Glomerular endothelial cell (primary cell): Measurements from ENCODE around the gene ARHGAP15. TPM values are rescaled to one million over a fixed set of nuclear protein-coding genes. Genes with fewer than 3 reads are reported as not detected.

Experiments used
- DNase-seq: peaks from one replicate; pipeline ENCODE4 v3.0.0-alpha.2; 2011; ENCODE audit warnings: low read depth, low spot score; ENCODE audit errors: extremely low read depth
- total RNA-seq: library from RNA; depleted of rRNA; stranded (reverse); fragments of >200 nt; gene quantifications from 2 replicates; pipeline ENCODE4 v1.2.3, GENCODE V29; 2015

Gene ARHGAP15
- total RNA-seq, 1 donor from 2014 or later: not detected

DNA sequence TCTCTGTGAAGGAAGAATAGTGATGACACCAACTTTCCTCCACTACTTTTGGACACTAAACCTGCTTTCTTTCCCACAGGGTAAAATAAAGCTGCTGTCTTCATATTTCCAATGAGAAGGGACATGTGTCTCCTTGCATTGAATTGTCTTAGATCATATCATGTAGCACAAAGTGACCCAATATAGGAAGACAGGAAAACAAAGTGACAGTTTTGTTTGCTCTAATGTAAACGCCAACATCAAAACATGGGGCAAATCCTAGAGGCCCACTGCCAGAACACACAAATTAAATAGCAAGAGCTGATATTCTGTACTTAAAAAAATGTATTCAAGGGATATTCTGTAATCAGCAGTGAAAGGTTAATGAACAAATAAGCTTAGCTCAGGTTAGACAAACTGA, 36.1 kb downstream of the ARHGAP15 start:
- DNase-seq: no peak

- DNase-seq: no peak
Measured at GRCh38 chr2:143169105-143169504, 39.9 kb downstream of the ARHGAP15 start.

DNA sequence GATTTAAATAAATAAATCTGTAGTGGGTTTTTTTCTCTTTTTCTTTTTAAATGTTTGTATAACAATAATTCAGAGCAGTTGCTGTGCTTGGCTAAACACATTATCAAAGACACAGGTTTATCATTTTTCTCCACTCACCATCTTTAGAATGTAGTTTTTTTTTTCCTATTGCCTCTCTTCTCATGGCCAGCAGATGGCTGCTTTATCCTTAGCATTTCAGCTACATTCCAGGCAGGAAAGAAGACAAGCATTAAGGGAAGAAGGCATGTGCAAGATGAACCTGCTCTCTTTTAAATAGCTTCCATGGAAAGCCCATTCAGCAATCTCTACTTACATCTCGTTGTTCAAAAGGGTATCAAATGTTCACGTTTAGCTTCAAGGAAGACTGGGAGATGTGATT, 42.6 kb downstream of the ARHGAP15 start:
- DNase-seq: no peak

- no peak for DNase-seq
Measured at GRCh38 chr2:143175438-143175837, 46.2 kb downstream of the ARHGAP15 start.

- no peak for DNase-seq
Measured at GRCh38 chr2:143176606-143177005, 47.4 kb downstream of the ARHGAP15 start.

DNA sequence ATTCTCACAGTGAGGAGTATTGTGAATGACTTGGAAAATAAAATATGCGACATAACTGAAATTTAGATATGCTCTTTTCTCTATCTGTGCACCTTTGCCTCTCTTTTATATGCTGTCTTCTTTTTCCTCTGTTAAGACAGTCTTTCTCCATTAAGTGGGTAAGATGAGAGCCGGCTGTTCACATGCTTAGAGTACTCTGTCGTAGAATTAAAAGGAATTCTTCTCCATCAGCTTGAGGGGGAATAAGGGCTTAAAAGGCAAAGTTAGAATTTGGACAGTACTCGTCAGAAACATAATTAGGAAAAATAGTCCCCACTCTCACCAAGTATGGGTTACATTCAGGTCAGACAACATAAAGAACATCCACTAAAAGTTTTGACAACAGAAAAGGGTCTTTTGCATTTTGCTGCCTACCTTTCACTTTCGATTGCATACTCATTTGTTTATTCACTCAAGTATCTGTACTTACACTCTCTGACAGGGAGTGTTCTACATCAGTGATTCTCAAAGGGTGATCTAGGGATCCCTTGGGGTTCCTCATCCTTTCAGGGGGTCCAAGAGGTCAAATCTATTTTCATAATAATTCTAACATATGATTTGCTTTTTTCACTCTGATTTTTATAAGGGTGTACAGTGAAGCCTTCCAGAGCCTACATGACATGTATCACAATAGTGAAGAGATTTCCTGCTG, 48.0 kb downstream of the ARHGAP15 start:
- no peak for DNase-seq

- DNase-seq: no peak
Measured at GRCh38 chr2:143181494-143181893, 52.3 kb downstream of the ARHGAP15 start.

DNA sequence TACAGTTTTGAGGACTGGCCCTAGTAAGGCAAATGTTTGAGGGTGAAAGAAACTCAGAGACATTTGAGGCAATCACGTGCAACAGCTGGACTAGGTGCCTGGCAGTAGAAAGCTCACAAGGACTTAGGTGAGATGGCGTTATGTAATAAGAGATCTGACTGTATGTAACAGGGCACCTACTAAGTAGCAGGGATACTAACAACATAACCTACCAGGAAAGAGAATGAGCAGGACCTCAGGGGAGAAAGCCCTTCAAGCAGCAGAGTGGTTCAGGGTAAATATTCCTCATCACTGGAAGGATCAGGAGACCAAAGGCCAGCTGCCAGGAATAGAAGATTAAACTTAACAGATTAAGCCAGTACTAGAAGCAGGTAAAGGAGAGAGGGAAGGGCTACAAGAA, 53.4 kb downstream of the ARHGAP15 start:
- DNase-seq: no peak

DNA sequence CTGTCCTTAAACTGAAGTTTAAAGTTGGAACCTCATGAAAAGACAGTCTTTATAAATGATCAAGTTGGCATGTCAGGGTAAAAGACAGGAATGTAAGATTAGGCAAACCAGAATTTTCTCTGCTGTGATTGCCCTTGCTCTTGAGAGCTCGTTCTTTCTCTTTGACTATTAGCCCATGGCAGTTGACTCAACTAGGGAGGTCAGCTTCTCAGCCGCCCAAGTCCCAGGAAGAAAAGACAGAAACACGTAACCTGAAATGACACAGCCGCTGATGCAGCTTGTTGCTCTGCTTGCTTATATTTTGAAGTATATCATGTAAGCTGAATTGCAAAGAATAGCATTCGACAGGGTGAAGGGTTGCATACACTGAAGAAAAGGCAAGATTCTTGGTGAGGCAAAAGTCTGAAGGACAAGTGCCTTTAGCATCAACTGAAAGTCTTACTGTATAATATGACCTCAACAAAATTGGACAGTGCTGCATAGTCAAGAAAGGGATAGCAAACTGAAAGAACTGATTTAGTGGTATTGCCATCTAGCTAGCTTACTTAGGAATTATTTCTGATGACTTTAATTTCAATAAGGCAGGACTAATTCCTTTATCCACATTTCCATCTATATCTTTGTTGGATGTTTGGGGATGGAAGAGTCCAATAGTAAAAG, 54.7 kb downstream of the ARHGAP15 start:
- DNase-seq: no peak

GRCh38 chr2:143186876-143187275, 57.7 kb downstream of the ARHGAP15 start:
- no peak for DNase-seq

DNA sequence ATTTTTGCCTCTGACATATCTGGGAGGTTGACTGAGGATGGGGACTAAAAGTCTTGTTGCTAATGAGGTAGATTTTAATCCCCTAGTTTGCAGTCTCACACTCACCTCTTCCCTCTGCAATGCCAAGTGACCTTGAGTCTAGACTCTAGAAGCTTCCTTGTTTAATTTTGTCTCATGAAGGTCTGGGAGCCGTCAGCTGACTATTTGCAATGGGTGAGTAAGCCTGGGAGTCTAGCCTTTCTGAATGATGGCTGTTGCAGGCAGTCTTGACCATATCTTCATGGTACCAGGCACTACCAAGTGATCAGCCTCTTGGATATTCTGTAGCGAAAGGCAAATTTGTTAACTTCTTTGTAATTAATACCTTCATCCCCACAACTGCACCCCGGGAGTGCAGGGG, 61.2 kb downstream of the ARHGAP15 start:
- DNase-seq: no peak

DNA sequence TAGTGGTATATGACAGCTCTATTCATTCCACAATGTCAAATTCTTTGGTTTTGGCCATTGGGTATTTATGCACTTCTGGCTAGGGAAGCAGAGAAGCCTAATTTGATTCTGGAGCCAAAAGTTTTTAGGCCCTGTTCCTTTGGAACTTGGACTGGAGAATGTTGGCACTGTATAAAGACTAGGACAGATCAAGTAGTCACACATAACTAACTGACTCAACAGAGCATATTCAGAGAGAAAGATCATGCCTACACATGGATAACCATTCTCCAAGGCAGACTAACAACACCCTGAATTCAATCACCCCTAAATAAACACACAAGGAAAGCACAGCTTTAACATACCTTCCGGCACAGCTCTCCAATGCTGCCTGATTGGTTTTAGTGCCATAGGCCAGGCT, 62.9 kb downstream of the ARHGAP15 start:
- no peak for DNase-seq

GRCh38 chr2:143192716-143193115, 63.5 kb downstream of the ARHGAP15 start:
- no peak for DNase-seq

DNA sequence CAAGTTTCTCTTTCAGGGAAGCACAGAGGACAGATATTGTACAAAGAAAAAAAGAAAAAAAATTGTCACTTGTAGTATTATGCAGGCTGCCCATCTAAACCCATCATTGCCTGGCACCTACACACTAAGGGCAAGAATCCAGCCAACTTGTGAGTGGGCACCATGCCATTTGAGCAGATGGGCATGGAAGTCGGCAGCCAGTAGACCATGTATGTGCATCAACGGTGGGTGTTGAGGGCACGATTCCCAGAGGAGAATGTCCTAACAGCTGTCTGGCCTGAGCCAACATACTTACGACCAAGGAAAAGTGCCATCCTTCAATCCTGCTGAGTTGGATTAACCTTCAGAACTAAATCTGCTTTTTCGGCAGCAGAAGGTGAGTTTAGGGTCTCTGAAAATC, 63.9 kb downstream of the ARHGAP15 start:
- DNase-seq: no peak

- no peak for DNase-seq
Measured at GRCh38 chr2:143195511-143195910, 66.3 kb downstream of the ARHGAP15 start.

GRCh38 chr2:143204062-143204461, 74.8 kb downstream of the ARHGAP15 start:
- DNase-seq: no peak

DNA sequence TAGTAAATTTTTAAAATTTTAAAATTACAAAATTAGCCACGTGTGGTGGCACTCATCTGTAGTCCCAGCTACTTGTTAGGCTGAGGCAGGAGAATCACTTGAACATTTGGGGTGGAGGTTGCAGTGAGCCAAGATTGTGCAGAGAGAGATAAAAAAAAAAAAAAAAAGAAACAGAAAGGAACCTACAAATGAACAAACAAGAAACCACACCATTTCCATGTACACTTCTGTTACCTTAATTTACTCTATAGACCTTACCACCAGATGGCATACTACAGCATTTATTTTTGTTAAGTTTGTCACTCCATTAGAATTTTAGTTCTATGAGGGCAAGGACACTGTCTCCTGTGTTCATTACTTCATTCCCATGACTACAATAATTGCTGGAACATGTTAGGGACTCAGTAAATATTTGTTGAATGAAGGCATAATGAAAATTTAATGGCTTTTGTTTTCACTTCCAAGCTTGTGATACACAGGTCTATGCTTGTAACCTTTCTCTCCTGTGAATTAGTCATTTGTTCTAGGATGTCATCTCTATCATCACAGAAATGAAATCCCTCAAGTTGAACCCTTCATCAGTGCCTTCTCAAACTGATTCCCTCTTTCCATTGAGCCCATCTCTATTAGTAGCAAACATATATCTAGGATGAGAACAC, 76.0 kb downstream of the ARHGAP15 start:
- DNase-seq: no peak

DNA sequence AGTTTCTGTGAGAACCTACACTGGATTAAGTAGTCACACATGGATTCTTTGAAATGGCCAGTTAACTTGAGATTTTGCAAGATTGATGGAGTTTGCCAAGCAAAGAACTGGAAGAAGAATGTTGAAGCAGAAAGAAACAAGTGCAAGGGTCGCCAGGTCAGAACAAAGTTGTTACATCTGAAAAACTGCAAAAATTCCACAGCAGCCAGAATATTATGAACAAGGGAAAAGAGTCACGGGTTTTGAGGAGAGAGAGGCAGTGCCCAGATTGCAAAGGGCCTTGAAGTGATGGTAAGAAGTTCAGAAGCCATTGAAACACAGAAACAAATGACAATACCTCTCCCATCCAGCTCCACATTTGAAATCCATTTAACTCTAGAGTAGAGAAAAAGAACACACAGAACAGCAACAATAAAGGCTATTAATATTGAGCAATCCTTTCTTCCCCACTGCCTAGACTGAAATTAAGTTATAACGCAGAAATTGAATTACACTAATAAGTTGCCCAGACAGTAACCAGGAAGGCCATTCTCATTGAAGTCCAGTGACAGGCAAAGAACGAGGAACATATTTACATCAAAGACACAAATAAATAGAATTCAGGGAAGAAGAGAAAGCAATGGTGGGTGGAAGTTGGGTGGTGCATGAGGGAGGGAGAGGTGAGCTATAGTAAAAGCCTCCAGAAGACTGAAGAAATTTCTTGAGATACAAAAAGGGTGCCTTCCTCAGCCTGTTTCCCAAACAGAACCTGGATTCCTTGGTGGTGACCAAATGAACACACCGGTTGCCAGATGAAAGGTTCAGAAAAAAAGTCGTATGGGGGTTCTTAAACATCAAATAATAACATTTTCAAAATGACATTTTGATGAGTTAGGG, 80.6 kb downstream of the ARHGAP15 start:
- no peak for DNase-seq

GRCh38 chr2:143210446-143210819, 81.2 kb downstream of the ARHGAP15 start:
- no peak for DNase-seq

GRCh38 chr2:143217512-143218115, 88.4 kb downstream of the ARHGAP15 start:
- no peak for DNase-seq

DNA sequence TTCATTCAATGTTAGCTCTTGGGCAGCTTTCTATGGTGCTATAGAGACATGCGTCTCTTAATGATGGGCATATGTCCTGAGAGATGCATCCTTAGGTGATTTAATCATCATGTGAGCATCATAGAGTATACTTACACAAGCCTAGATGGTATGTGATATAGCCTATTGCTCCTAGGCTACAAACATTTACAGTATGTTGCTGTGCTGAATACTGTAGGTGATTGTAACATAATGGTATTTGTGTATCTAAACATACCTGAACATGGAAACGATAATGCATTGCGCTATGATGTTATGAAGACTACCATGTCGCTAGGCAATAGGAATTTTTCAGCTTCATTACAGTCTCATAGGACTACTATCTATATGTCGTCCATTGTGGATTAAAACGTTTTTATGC, 89.4 kb downstream of the ARHGAP15 start:
- DNase-seq: no peak
